Head of caudate nucleus (tissue), 42 donors: Measurements from ENCODE around the gene ZNF423.

ENCODE experiments used
- DNase-seq, 42 donors: peaks; one replicate each; pipeline versions ENCODE4 v3.0.0 to v3.0.0-alpha.2; 2020 to 2021; ENCODE audit warnings: mixed read lengths in 7 of 42
- intact Hi-C: fragments of 100-400 bp; cut with DNase I; formaldehyde crosslinking; loops from one replicate; pipeline ENCODE4 v1.15.0; 2022

The ZNF423 gene

DNA sequence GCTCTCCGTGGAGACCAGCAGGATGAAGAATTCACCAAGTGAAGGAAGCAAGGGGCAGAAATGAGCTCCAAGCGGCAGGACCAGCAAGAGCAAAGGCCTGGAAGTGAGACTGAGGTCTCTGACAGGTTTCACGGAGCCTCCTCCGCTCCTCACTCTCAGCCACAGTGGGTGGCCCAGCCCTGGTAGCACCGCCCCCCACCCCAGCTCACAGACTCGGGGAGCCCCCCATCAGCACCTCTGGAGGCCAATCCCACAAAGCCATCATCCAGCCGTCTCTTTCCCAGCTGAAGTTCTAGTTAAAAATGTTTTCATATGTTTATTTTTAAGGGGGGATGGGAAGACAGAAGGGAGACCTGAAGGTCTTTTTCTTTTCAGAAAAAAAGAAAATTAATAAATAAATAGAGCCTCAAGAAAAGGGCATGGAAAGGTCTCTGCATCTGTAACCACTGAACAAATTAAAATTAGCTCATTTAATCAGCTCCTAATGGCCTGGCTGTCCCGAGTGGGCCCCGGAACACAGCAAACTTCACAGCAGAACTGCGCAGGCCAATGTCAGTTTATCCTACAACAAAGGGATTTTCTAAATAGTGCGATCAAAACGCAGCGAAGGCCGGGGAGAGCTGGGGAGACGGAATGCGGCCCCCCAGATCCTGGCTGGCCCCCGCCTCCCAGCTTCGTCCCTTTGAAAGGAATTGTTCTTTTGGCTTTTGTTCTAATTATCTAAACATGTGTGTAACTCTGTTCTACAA is 190.3 kb downstream of the ZNF423 start:
- no peak for DNase-seq
- intact Hi-C loops: no loop called here

DNA sequence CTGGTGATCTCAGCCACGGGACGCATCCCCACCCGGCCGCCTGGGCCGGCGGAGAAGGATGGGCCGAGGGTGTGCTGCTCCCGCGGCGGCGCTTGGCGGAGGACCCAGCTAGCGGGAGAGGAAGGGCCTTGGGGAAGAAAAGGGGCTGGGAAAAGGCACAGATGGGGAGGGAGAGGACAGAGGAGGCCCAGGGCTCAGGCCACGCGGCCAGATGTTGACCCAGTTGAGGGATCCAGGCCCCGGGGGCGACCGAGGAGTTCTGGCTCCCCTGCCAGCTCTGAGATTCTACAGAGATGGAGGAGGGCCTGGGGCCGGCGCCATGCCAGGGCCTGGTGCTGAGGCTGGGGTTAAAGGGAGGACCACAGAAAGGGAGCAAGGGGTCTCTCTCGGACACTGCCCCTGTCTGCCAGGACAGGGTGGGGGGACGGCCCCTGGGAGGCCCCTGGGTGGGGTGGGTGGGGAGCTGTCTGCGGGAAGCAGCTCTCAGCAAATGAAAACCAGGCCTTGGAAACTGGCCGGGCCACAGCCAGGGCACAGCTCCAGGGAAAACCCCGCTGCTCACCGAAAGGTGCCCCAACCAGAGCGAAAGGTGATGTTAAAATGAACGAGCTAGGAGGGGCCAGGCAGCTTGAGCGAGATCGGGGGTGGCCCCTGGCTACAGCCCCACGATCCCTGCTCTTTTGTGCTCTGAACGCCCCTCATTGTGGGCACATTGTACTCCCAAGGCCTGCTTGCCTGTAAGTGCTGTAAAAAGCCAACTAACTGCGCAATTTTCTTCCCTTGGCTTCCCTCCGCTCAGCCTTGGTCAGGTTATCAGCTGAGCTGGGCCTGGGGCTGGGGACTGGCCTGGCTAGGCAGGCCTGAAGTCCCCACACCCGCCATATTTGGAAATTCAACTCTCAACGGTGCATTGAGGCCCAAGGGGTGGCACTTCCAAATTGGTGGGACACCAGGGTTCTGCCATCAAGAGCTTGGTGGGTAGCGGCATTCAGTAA is 191.4 kb downstream of the ZNF423 start:
- intact Hi-C loops: no loop called here
- DNase-seq: no peak

DNA sequence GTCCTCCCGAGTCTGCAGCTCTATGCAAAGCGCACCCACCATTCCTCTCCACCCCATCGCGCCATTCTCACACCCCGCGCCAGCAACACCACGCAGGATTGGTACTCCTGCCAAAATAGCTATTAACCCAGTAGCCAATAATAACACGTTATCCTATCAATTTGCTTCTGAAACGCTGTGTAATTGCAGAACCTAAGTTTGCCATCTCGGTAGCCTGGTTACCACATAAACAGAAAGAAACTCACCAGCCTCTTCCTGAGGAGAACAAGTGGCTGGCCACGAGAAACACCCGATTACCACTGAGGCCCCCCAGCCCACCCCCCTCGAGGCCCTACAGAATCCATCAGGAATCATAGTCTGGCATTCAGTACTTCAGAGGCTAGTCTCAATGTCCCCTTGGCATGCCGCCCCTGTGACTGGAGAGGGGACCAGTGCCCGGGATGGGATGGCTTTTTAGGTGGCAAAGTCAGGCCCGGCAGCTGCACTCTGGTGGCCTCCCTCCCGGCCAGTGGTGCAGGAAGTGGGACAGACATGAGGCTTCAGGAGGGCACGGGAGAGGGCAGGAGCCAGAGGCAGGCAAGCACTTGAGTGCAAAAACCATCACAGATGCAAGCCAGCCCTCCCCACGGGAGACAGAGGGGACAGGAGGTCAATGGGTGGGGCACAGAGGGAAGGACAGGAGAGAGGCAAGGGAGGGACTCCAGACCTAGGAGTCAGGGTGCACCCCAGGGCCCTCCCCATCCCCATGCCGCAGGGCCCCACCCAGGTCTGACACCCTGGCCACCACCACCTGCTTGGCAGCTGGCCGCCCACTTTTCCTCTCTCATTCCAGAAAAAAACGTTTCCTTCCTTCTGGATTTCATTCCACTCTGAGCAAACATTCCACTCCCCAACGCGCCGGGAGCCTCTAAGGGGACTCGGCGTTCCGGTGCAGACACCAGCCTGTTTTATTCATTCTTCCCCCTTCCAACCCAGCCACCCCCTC is 192.5 kb downstream of the ZNF423 start:
- DNase-seq: no peak
- intact Hi-C loops: no loop called here

DNA sequence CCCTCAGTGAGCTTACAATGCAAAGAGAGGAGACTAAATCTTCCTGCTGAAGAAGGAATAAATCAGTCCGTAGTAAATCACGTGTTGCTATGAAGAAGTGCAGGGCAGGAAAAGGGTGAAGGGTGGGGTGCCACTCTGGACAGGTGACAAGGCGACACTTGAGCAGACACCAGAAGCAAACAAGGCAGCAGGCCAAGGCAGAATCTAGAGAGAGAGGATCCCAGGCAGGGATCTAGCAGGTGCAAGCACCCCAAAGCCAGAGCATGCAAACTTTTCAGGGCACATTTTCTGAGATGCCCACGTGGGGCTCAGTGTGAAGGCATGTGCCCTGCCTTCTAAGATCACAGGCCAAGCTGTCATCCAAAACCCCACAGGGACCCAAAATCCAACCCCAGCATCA is 193.3 kb downstream of the ZNF423 start:
- intact Hi-C loops: no loop called here
- no peak for DNase-seq

DNA sequence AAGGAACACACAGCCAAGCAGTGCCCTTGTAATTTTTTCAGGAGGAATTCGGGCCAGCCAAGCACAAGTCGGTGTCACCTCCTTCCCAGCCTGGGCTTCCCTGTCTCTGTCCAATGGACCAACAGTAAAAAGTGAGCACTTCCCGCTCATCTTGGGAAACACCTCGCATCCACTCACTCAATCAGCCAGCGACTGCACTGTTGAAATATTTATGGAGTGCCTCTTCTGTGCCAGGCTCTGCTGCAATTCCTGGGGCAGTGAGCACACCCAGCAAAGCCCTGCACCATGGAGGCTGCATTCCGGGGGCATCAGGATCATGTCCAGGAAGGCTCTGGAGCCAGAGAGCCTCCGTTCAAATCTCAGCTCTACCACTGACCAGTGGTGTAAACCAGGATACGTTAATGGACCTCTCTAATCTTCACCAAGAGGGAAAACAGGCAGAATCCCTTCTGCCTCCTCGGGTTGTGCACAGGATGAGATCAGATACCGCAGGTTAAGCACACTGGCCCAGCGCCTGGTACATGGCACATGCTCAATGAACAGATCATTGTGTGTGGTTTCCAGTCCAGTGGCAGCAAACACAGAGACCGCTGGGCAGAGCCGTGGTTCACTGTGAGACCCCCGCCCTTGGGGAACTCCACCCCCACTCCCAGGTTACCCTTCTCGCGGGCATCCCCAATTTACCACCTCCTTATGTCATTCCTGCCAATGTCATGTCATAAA is 194.3 kb downstream of the ZNF423 start:
- intact Hi-C loops: no loop called here
- no peak for DNase-seq

DNA sequence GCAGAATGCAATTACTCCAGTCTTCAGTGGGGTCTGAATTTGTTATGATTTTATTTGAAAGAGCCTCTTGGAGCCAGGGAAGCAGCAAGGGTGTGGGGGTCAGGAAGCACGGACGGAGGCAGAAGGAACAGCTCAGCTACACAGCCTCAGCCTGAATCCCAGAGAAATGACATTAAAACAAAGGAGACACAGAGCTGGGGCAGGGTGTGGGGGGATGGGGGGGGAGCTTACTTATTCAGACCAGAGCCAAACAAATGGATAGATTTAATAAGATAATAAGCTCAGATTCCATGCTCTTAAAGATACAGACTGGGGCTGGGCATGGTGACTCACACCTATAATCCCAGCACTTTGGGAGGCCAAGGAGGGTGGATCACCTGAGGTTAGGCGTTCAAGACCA is 195.3 kb downstream of the ZNF423 start:
- no peak for DNase-seq
- intact Hi-C loops: no loop called here

DNA sequence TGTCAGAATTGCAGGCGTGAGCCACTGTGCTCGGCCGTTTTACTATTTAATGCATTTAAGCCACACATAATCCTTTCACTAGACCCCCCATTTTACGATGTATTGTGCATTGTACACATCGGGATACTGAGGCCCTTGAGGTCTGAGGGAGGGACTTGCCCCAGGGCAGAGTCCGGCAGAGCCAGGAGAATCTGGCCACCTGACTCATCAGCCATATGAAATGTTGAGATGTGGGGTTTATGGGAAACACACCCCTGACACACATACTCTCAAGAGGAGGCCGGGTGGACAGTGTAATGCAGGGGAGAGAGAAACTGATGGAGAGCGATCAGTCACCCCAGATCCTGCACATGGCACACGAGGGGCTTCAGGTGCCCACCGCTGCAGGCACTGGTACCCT is 196.6 kb downstream of the ZNF423 start:
- intact Hi-C loops: no loop called here
- no peak for DNase-seq

DNA sequence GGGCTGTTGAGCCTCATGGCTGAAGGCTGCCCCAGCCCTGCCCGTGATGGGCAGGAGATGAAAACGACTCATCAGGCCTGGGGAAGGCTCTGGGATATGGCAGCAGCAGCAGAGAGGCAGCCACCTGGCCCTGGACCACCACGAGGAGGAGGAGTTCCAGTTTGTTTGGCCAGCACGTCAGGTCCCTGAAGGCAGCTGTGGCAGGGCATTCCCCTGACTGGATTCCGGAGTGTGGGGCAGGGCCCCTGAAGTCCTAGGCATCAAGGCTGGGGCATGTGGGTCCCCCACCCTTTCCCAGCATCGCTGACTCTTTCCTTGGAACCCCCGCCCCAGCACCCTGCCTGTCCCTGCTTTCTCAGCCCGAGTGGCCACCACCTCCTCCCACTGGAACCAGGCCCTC is 197.4 kb downstream of the ZNF423 start:
- intact Hi-C loops: no loop called here
- DNase-seq: no peak

DNA sequence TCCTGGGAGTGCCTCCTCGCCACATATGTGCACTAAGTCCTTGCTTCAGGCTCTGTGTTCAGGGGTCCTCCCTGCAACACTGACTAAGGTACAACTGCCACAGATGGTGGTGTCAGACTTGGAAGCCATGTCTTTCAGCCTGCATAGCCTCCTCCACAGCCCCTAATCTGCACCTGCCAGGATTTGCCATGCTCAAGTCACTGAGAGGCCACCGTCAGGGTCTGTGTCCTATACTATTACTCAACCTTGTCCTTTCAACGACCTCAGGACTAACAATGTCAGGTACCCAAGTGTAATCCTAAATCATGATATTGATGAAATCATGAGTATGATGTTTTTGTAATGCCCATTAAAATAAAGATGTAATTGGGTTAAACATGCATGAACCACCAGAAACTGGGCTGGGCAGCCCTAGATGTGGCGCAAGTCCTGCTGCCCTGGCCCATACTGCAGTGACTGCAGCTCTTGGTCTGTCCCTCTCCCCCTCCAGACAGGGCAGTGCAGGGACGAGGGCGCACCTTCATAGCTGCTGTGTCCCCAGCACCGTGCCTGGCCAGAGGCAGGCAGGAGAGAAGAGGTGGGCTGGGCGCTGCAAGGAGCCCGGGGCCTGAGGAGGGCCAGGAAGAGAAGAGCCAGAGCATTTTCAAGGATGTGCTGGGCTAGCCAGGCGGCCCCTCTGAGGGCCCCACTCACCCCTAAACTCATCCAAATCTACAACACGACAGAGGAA is 198.0 kb downstream of the ZNF423 start:
- DNase-seq: no peak
- intact Hi-C loops: no loop called here

DNA sequence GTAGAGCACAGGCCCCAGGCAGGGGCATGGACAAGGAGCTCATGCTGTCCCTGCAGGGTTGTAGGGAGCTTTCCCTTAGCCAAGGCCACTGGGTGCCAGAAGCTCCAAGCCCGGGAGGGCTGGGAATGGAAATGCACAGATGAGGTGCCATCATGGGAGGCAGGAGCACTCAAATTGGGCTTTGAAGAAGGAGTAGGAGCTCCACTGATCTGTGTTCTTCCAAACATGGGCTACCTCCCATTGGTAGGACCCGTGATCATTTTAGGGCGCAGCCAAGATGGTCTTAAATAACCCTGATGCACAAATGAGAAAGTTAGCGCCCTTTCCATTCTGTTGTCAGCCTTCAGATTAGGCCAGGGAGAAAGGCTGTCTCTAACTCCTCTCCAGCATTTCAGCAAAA is 201.5 kb downstream of the ZNF423 start:
- intact Hi-C loops: no loop called here
- no peak for DNase-seq

DNA sequence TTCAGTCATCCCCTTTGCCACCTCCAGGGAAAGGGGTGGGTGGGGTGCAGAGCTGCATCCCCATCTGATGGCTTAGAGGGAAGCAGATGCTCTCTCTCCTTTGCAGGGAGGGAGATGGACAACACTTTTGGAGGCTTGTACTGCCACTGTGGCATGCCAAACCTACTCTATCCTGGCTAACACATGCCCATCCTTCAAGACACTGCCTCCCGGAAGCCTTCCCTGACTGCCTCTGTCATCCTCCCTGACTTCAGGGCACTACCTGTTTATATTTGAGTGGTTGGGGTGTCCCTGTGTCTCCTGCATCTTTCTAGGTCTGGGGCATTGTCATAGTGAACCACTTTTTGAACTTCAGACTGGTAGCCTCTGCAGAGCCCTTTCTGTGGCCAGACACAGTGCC is 202.3 kb downstream of the ZNF423 start:
- intact Hi-C loops: no loop called here
- DNase-seq: no peak

DNA sequence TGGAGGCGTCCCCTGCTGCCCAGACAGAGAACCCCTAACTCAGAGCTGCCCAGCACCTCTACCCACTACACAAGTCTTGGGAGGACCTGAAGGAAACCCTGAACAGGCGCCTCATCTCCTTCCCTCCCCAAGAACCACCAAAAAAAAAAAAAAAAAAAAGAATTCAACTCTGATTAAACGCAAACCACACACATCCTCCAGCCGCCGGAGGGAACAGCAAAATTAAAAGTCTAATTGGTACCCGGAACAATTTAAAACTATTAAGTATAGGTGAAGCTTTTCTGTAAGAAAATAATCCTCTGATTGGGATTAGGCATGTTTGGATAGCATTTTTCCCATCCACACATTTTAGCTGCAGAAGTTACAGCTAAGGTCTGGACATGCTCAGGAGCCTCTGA is 202.7 kb downstream of the ZNF423 start:
- no peak for DNase-seq
- intact Hi-C loops: no loop called here

DNA sequence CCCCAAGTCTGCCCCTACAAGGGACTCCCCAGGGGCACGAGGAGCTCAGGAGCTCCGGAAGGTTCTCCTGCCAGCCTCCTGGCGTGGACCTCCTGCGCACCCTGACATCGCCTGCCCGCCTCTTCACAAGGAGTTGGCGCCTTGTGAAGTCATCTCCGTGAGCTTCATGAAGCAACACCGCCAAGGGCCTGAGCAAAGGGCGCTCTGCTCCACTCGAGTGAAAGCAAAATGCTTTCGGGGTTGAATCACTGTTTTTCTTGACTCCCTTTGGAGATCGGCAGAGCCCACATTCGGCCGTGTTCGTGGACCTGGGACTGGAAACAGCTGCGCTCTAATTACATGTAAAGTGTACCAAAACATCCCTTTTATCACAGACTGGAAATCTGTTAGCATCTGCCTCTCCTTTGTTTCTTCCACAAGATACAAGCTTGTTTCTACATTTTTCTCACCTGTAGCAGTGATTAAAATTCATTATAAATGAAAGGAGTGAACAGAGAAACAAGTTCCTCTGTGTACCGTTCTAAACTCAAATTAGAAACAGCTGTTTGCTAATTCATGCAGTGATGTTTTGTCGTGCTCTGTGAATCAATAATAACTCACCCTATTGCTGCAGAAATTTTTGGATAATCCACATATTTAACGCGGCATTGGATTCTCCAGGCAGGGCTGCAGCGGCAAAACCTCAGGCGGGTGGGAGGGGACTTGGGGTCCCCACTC is 203.3 kb downstream of the ZNF423 start:
- DNase-seq: peak in 3 of 42 donors; percentile 14 to 36 (median 18)
- intact Hi-C loops: no loop called here

DNA sequence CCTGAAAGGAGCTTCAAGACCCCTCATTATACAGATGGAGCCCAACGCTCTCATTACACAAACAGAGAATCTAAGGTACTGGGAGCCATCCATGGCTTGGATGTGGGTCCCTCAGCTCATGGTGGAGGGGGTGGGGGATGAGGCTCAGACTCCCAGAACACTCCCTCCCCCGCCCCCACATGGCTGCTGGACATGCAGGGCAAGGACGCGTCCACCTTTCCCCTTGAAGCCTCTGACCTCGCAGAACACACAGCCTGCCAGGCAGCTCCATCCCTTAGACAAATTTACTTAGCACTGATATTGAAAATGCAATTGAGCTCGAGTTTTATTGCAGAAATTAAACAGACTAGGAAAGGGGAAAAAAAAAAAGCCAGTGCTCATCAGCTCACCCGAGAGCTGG is 203.9 kb downstream of the ZNF423 start:
- intact Hi-C loops: no loop called here
- DNase-seq: peak in 1 of 42 donors; percentile 24

DNA sequence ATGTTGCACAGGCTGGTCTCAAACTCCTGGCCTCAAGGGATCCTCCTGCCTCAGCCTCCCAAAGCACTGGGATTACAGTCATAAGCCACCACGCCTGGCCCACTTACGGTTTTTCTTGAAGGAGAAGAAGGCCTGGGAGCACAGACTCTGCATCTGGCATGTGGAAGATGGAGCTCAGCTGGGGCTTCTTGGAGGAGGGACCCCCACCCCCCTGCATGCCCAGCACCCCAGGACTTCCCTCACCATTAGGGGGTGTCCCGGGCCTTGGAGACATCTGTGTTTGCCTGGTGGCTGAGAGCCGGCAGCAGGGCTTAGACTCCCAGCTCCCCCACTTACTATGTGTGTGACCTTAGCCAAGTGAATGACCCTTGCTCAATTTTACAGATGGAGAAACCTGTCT is 204.7 kb downstream of the ZNF423 start:
- intact Hi-C loops: no loop called here
- peak in 1 of 42 donors; percentile 5 for DNase-seq

DNA sequence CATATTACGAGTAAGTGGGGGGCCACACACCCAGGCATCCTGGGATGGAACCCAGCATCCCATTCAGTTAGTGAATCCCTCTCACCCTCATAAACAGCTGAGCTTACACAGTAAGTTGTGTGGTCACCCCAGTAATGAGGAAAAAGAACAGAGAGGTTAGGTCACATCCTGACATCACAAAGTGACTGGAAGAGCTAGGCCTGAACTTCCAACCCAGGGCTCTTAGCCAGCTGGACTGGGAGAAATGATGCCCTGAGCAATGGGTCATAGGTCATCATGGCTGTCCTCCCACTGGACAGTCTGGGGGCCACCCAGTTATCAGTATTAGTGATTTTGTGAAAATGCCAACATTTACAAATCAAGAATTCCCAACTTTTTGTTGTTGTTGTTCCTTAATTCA is 205.3 kb downstream of the ZNF423 start:
- intact Hi-C loops: no loop called here
- DNase-seq: no peak

DNA sequence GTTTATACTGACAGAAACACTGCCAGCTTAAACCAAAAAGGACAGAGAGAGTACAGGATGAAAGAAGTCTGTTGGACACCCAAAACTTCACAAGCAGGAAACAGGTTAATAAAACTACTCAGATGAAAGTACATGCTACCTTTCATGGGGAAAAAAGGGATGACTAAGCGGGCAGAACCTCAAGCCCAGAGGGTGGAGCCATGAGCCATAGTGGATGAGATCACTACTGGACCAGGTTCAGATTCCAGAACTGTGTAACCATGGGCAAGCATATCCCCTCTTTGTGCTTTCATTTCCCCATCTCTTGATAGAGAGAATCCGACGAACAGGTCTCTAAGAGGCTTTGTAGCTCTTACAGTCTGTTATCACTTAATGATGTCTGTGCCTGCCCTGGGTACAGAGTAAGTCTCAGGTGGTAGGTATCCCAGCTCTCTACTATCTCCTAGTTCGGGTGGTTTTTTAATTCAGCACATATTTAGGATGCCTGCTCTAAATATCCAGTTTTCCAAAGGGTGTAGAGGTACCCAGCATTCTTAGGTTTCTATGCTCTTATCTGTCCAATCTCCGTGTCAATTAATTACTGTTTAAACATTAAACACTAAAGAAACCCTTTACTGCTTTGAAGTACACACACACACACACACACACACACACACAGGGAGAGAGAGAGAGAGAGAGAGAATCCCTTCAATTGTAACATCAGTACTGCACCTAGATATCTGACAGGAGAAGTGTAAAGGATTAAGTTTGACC is 206.7 kb downstream of the ZNF423 start:
- no peak for DNase-seq
- intact Hi-C loops: no loop called here
